Posterior cingulate gyrus (tissue), 11 donors: ENCODE results near the gene NUDT16.
"Not testable (repeated sequence)": the region's sequence is repeated elsewhere in the genome, so short reads cannot be mapped to it uniquely, and the experiment has no call there.

Experiments used
- DNase-seq, 10 donors: peaks; one replicate each; pipeline versions ENCODE4 v3.0.0 to v3.0.0-alpha.2; 2020 to 2021; ENCODE audit warnings: mixed read lengths in 3 of 10
- intact Hi-C: fragments of 100-400 bp; cut with DNase I; formaldehyde crosslinking; loops from one replicate; pipeline ENCODE4 v1.15.1; 2023

The NUDT16 gene

DNA sequence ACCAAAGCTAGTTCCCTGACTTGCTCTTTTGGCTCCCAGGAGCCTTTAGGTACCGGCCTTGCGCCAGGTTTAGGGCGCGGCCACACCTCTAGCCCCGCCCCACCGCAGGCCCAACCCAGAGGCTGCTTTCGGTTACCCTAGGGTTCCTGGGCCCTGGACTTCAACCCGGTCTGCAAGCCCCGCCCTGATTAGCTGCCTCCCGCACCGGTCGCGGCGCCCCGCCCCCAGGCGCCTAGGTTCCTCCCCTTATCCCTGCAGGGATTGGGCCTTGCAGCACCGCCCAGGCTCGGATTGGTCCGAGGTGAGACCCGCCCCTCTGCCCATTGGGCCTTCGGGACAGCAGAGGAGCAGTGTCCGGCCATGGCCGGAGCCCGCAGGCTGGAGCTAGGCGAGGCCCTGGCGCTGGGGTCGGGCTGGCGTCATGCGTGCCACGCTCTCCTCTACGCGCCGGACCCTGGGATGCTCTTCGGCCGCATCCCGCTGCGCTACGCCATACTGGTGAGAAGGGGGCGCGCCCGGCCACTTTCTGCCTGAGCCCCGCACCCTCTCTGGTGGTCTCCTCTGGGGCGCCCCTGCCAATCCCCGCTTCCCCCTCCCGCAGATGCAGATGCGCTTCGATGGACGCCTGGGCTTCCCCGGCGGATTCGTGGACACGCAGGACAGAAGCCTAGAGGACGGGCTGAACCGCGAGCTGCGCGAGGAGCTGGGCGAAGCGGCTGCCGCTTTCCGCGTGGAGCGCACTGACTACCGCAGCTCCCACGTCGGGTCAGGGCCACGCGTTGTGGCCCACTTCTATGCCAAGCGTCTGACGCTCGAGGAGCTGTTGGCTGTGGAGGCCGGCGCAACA, at the start of gene NUDT16:
Gene NUDT16 (plus strand): TSS at position 330 of the 847 bp plus-strand sequence. CDS start 31 bp downstream, at position 361.
- peak; percentile 97 to 100 (median 98) for DNase-seq
- intact Hi-C loops: loop anchor here (5.0 to 10.0 kb wide), 2 partner anchors 121 to 487 kb away; partner anchors contain the start of genes ATP2C1 and MRPL3

DNA sequence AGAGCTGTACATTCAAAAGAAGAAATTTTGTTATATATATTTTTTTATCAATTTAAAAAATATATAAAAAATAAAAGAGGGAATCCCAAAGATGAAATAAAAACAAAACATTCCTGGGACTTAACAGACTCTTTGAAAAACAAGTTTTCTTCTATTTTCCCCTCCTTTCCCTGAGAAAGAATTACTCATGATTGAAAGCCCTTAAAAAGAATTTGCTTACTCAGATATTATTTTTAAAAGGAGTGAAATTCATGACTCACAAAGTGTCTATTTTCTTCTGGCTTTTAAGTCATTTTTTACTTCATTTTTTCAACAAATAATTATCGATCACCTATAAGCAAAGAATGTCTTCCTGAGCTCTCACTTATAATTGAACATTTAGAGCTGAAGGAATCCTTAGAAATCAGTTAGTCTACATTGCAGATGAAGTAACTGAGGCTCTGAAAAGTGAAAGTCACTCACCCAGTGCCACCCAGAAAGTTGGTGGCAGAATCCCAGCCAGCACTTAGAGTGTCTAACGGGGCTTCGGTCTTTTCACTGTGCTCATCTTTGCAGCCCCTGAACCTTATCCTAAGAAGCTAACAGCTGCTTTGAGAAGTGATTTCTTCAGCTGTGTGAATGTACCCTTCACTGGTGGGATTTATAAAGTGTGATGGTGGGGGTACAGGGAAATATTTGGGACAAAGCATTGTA, 42.5 kb upstream of the NUDT16 start:
- no peak for DNase-seq
- intact Hi-C loops: no loop called here

DNA sequence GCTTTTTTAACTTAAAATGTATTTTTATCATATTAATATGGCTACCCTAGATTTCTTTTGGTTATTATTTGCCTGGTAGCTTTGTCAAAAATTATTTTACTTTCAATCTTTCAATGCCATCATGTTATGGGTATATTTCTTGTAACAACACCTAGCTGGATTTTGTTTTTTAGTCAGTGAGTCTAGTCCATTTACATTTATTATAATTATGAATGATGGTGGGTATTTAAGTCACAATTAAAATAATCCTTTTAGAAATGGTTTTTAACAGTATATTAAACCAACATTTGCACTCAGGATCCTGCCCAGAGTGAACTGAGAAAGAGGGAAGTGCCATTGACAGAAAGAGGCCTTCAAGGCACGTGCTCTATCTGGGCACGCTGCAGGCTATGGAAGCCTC, 39.8 kb upstream of the NUDT16 start:
- no peak for DNase-seq
- intact Hi-C loops: no loop called here

DNA sequence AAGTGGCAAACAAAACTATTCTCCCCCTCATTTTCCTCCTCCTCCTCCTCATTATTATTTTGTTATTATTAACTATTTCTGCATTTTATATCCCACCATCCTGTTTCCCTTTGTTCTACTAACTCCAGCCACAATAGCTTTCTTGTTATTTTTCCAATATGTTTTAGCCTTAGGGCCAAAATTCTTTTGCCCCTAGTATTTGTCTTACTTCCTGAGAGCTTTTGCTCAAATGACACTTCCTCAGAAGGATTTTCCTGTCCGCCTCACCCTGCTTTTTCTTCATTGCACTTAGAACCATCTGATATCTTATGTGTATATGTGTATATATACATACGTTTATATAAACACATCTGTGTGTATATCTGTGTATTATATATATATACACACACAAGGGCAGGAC, 32.7 kb upstream of the NUDT16 start:
- DNase-seq: no peak
- intact Hi-C loops: no loop called here

DNA sequence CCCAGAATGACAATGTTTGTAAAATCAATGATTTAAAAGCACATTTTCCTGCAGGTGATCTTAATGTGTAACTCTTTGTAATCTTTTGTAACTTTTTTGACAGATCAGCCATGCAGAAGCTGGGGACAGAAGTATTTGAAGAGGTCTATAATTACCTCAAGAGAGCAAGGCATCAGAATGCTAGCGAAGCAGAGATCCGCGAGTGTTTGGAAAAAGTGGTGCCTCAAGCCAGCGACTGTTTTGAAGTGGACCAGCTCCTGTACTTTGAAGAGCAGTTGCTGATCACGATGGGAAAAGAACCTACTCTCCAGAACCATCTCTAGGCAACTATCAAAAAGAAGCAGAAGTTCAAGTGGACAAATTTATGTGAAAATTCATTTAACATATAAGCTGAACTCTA, 32.1 kb upstream of the NUDT16 start:
- intact Hi-C loops: no loop called here
- DNase-seq: no peak

DNA sequence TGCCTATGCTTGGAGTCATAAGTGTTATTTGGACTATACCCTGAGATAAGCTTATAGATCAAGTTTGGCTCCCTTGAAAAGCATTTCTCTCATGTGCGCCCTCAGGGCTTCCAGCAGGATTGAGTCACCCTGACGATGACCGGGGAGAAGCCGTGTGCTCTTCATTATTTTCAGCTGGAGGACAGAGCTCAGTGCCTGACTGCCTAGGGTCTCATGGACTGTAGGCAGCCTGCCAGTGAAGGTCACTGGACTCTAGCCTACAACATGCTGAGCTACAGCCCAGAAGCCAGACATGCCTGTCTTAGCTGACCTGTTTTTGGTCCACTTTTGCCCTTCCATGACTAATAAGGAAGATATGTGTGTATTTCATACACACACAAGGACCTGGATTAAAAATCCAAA, 31.6 kb upstream of the NUDT16 start:
- intact Hi-C loops: no loop called here

DNA sequence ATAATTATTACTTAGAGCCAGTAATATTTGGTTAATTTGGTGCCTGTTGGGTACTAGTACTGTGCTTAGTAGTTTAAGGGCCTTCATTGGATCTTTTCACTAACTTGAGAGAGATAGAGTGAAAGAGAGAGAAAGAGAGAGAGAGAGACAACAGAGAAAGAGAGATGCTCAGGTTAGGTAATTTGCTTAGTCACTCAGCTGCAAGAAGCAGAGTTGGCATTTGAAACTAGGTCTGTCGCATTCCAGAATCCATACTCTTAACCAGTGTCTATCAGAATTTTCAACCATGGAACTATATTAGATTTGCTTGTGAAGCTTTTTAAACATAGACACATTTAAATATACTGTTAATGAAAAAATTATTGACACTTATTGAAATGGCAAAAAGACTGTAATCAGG, 31.1 kb upstream of the NUDT16 start:
- intact Hi-C loops: no loop called here
- no peak for DNase-seq

More for the DNA sequence above, 31.6 kb upstream of the NUDT16 start:
- no peak for DNase-seq

DNA sequence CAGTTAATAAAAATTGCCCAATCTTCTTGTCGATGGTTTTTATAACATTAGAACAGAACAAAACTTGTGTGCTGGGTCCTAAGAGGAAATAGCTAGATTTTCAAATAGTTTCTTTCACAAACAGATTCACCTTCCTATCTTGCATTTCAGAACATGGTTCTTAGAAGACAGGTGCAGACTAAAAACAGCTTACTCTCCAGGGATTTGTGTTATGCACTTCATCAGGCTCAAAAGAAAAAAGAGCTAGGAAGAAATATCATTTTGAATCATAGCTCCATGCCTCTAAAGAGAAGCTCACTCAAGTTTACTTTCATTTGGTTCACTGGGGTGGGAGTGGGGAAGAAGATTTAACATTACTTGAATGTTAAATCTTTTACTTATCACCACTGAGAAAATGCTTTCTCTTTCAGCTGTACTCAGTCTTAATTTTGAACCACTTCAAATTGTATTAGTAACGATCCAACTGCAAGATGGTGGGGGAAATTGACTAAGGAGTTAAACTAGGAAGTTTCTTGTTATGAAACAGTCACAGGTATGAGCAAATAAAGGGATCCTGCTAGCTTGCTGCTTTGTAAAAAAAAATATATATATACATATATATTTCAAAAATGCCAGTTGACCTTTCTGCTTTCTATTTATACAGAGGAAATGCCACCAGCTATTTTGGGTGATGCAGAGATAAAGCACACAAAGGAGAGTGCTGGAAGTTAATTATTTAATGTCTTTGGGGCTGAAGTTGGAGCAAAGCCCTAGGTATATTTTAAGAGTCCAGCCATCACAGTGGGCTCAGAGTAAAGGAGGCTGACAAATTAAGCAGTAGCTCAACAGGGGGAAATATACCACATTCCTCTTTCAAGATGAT, 28.3 kb upstream of the NUDT16 start:
- intact Hi-C loops: no loop called here
- DNase-seq: no peak

DNA sequence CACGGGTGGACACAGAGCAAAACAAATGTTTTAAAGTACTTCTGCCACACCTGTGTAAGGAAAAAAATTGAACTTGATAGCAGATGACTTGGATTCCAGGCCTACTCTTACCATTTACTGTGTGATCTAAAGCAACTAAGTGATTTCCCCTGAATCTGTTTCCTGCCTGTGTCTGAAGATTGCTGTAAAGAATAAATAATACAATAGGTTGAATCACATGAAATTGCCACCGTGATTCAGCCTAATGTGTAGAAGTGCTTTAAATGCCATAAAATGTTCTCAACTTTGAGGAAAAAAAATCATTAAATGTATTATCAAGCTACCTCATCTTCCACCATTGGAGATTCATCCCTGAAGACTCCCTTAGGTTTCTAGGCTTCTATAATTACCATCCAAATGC, 27.6 kb upstream of the NUDT16 start:
- no peak for DNase-seq
- intact Hi-C loops: no loop called here

DNA sequence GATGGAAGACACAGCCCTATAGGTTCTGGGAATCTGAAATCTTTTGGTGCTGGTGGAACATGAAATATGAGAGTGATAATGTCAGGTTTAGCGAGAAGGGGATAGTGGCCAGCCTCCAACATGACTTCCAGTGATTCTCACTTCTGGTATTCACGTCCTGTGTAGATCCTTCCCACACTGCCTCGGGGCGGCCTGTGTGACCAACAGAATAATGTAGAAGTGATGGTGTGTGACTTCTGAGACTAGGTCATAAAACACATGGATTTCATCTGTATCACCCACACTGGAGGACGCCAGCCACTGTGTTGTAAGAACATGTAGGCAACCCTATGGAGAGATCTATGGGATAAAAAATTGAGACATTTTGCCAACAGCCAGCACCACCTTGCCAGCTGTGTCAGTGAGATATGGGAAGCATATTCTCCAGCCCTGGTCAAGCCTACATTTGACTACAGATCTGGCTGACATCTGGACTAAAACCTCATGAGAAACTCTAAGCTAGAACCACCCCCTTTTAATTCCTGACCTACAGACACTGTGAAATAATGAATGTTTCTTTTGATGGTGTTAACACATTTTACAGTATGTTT, 25.5 kb upstream of the NUDT16 start:
- intact Hi-C loops: no loop called here
- DNase-seq: no peak

DNA sequence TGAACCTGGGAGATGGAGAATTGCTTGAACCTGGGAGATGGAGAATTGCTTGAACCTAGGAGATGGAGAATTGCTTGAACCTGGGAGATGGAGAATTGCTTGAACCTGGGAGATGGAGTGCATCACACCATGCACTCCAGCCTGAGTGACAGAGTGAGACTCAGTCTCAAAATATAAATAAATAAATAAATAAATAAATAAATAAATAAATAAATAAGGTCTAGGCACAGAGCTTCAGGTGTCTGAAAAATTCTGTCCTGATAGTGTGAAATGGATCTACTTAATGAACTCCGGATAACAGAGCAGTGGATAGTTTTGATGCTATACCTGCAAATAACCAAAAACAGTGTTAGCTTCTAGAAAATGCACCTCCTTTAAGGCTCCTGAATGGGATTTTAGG, 24.3 kb upstream of the NUDT16 start:
- intact Hi-C loops: no loop called here
- DNase-seq: no peak

DNA sequence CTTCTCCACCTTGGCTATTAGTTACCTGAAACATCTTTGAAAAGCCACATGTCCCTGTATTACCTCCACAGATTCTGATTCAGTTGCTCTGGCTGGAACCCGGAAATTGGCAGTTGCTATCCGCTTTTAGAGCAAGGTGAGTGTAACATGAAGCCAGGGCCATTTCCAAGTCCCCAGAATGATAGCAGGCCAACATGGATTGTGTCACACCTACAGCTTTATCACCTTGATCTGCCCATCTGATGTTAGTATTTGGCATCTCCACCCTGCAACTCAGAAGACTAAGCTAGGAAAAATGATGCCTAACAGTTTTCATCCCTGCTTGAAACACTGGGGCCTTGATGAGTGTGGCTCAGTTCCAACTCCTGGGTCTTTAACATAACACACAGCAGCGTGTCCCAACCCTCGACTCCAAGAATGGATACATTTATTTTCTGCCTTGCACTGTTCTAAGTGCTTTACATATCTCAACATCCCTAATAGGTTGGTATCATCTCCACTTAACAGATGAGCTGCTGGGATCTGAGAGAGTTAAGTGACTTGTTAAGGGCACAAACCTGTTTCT, 21.3 kb upstream of the NUDT16 start:
- no peak for DNase-seq
- intact Hi-C loops: no loop called here

DNA sequence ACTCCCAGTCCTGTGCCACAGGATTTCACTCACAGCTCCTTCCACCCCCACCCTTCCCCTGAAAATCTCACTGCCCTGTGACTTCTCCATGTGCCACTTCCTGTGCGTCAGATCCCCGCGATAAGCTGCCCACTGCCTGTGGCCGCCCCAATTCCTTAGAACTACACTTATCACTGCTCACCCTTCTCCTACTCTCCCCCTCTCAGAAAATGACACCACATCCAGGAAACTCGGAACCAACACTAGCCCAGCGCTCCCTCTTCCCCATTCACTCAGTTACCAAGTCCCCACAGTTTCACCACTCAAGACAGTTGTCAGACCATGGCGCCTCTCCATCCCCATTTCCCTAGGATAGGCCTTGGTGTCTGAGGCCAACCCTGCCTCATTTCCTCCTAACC, 20.5 kb upstream of the NUDT16 start:
- DNase-seq: peak in 1 of 10 donors; percentile 77
- intact Hi-C loops: not testable (repeated sequence)

DNA sequence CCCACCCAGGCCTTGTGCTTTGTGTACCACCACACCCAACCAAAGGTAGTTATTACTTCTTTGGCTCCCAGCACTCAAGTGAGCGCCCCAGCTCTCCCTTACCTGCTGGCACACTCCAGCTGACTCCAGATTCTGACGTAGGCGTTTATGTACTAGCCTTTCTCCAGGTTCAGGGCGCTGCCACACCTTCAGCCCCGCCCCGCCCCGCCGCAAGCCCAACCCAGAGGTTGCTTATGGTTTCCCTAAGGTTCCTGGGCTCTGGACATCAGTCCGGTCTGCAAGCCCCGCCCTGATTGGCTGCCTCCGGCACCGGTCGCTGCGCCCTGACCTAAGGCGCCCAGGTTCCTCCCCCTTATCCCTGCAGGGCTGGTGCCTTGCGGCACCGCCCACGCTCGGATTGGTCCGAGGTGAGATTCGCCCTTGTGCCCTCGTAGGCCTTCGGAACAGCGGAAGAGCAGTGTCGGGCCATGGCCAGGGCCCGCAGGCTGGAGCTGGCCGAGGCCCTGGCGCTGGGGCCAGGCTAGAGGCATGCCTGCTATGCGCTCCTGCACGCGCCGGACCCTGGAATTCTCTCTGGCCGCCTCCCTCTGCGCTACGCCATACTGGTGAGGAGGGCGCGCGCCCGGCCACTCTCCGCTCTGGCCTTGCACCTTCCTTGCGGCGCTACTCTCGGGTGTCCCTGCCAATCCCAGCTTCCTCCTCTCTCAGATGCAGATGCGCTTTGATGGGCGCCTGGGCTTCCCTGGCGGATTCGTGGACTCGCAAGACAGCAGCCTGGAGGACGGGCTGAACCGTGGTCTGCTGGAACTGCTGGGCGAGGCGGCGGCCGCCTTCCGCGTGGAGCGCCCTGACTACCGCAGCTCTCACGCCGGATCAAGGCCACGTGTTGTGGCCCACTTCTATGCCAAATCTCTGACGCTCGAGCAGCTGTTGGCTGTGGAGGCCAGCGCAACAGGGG, 19.8 kb upstream of the NUDT16 start:
- DNase-seq: peak in 8 of 10 donors; percentile 23 to 90 (median 43)
- intact Hi-C loops: no loop called here

DNA sequence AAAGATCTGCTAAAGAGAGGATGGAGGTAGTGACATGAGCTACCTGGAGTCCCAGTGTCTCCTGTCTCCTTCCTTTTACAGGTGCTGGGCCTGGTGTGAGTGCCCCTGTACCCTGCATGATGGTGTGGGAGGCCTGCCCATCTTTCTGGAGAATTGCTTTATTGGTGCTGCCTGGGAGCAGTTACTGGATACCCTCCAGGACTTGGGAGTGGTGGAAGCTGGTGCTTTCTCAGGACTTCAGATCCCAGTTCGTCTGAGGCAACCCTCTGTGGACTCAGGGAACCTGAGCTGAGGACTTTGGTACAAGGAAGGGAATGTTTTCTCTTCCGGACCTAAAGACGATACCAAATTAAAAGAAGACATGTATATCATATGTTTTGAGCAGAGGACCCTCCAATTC, 18.3 kb upstream of the NUDT16 start:
- intact Hi-C loops: no loop called here
- no peak for DNase-seq

DNA sequence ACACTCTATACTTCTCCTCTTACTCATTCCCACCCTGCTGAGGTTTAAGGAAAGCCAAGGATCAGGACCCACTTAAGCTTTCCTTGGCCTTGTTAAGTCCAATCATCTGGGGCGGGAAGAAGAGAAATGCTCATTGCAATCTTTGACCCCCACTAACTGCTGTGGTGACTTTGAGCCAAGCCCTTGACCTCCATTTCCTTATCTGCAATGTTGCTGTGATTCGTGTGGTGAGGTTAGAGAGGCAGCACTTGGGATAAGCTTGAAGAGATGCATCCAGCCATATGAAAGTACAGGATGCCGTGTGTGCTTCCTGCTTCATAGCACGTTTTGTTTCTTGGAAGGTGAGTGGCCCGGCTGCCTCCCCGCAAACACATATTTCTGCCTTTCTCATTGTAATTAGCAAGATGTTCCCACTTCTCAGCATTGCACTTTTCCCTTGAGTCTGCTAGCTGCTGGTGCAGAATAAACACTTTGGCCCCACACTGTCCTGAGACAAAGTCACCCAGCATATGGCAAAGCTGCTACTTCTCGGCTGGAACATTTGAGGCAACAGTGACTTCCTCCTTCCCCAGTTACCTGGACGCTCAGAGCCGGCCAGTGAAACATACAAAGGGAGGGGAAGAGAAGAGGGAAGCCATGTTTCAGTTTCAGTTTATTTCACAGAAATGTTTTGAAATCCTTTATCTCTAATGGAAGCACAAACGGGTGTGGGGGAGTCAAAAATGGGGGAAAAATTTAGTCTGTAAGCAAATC, 10.5 kb upstream of the NUDT16 start:
- intact Hi-C loops: no loop called here
- no peak for DNase-seq

DNA sequence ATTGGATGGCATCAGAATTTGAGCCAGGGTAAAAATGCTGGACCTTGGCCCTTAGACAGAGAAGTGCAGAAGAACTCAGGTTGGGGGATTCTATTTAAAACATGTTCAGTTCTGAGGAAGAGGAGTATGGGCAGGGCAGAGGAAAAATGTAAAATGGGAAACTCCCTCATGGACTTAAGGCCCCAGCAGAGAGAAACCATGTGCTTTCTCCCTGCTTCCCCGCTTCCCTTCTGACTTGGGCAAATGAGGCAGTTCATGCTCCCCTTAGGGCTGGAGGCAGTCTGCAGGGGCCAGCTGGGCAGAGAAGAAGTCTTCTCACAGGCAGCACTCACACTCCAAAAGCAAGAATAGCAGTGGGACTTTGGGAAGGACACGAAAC, 9.9 kb upstream of the NUDT16 start:
- intact Hi-C loops: no loop called here
- no peak for DNase-seq

DNA sequence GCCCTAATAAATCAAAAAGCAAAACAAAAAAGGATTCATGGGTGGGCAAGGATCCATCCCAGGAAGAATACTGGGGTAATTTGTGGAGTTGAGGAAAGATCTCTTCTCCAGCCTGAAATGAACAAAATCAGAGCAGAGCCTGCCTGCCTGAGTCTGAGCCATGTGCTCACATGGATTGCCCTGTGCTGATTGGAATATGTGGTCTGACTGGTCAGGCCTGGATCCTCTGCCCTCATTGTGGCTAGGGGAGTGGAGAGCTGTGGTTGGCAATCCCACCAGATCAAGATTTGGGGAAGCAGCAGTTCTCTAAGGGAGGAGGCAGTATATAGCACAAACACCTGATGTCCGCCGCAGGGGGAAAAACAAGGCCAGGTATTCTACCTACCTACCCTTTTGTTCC, 6.8 kb upstream of the NUDT16 start:
- DNase-seq: no peak
- intact Hi-C loops: no loop called here
